Neural progenitor cell (in vitro differentiated cells): ENCODE data around the gene RNF144A. TPM values are rescaled to one million over a fixed set of nuclear protein-coding genes. Genes with fewer than 3 reads are reported as not detected.

Experiments used
- DNase-seq: peaks from one replicate; pipeline ENCODE4 v3.0.0-alpha.2; 2016; ENCODE audit warnings: low spot score
- H2AFZ ChIP-seq: fragments of 200-600 bp; sonication (generic); replicated peaks from 2 replicates; pipeline ENCODE4 v1.6.1; 2016; ENCODE audit warnings: antibody characterized with exemption
- H3F3A ChIP-seq: fragments of 200-600 bp; sonication (generic); 2 replicates; pipeline ENCODE4 v1.6.1; 2016; ENCODE audit warnings: antibody characterized with exemption, low read depth
- H3K27ac ChIP-seq: fragments of 200-600 bp; sonication (generic); 2 replicates; pipeline ENCODE4 v1.5.1; 2016; ENCODE audit warnings: mild to moderate bottlenecking
- H3K27me3 ChIP-seq: fragments of 200-600 bp; sonication (generic); 2 replicates; pipeline ENCODE4 v1.6.1; 2016; ENCODE audit warnings: mild to moderate bottlenecking, moderate library complexity
- H3K36me3 ChIP-seq: fragments of 200-600 bp; sonication (generic); 2 replicates; pipeline ENCODE4 v1.5.1; 2016
- H3K4me1 ChIP-seq: fragments of 200-600 bp; sonication (generic); 2 replicates; pipeline ENCODE4 v1.6.1; 2016; ENCODE audit warnings: mixed run types
- H3K4me2 ChIP-seq: fragments of 200-600 bp; sonication (generic); 2 replicates; pipeline ENCODE4 v1.6.1; 2016
- H3K4me3 ChIP-seq: fragments of 200-600 bp; sonication (generic); 2 replicates; pipeline ENCODE4 v1.5.1; 2016
- H3K79me2 ChIP-seq: fragments of 200-600 bp; sonication (generic); 2 replicates; pipeline ENCODE4 v1.6.1; 2016; ENCODE audit warnings: low read depth
- H3K9ac ChIP-seq: fragments of 200-600 bp; sonication (generic); 2 replicates; pipeline ENCODE4 v1.6.1; 2016
- H3K9me3 ChIP-seq: fragments of 200-600 bp; sonication (generic); 2 replicates; pipeline ENCODE4 v1.5.1; 2016; ENCODE audit warnings: low read depth
- H4K20me1 ChIP-seq: fragments of 200-600 bp; sonication (generic); 2 replicates; pipeline ENCODE4 v1.6.1; 2016; ENCODE audit warnings: low read depth
- H3K27ac Mint-ChIP-seq: 3 replicates; pipeline ENCODE4 v1.8.0; 2021; ENCODE audit warnings: mixed read lengths
- H3K27me3 Mint-ChIP-seq: 2 replicates; pipeline ENCODE4 v1.8.0; 2022; ENCODE audit warnings: low read depth, mild to moderate bottlenecking, inconsistent platforms, moderate library complexity, mixed read lengths; ENCODE audit not compliant: insufficient read depth
- H3K36me3 Mint-ChIP-seq: 3 replicates; pipeline ENCODE4 v1.8.0; 2021; ENCODE audit warnings: mixed read lengths
- H3K4me1 Mint-ChIP-seq: 3 replicates; pipeline ENCODE4 v1.8.0; 2021; ENCODE audit warnings: mixed read lengths
- H3K4me3 Mint-ChIP-seq: 3 replicates; pipeline ENCODE4 v1.8.0; 2021; ENCODE audit warnings: mild to moderate bottlenecking, moderate library complexity, mixed read lengths
- H3K9me3 Mint-ChIP-seq: 3 replicates; pipeline ENCODE4 v1.8.0; 2020; ENCODE audit warnings: mixed read lengths
- EZH2 ChIP-seq: fragments of 200-600 bp; sonication (generic); IDR thresholded peaks from 2 replicates; pipeline ENCODE4 v1.6.1; 2017; ENCODE audit warnings: antibody characterized with exemption, mild to moderate bottlenecking, moderate library complexity
- EZH2phosphoT487 ChIP-seq: fragments of 200-600 bp; sonication (generic); IDR thresholded peaks from 2 replicates; pipeline ENCODE4 v1.6.1; 2017; ENCODE audit warnings: antibody characterized with exemption
- total RNA-seq: library from RNA; depleted of rRNA; stranded (reverse); fragments of >200 nt; gene quantifications from 2 replicates; pipeline ENCODE4 v1.2.3, GENCODE V29; 2015; ENCODE audit warnings: low replicate concordance
- TF ChIP-seq, protein P1 (sequence below): fragments of 200-600 bp; sonication (generic); IDR thresholded peaks from 2 replicates; pipeline ENCODE4 v1.5.1; 2017; ENCODE audit warnings: antibody characterized with exemption, mild to moderate bottlenecking

RNF144A gene
- total RNA-seq, 1 donor from 2014 or later, result 32.0 TPM

DNA sequence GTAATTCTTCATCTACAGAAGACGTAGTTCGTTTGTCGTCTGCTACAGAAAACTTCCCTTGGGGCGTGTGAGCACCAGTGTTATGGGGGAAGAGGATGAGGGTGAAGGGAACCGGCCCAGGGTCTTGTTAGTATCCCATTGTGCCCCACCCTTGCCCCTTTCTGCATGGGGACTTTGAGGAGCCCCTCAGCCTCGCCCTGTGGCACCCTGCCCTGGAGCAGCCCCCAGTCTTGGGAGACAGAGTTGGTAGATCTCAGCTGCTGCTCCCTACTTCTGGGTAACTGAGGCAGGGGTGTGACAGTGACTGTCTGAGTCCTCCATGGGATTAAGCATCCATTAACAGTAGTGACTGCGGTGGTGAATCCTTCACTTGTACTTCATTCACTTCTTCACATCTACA lies 50.1 kb downstream of the RNF144A start:
- Mint-ChIP-seq H3K9me3 (peaks cover 6% of the 10 kb centered on the region), H3K27ac (no peak overlapping the region), H3K27me3 (peaks cover 7% of the 10 kb centered on the region), H3K4me1 (peaks cover 3% of the 10 kb centered on the region), H3K36me3 (peaks cover 59% of the 10 kb centered on the region), H3K4me3 (no peak overlapping the region)
- Histone ChIP-seq H3F3A (no peaks in the 10 kb centered on the region), H3K9ac (no peak overlapping the region), H3K4me2 (no peak overlapping the region), H3K27me3 (no peaks in the 10 kb centered on the region), H2AFZ (no peak overlapping the region), H3K36me3 (no peaks in the 10 kb centered on the region), H3K4me1 (no peaks in the 10 kb centered on the region), H4K20me1 (no peaks in the 10 kb centered on the region), H3K79me2 (no peaks in the 10 kb centered on the region), H3K4me3 (no peak overlapping the region), H3K27ac (no peak overlapping the region), H3K9me3 (no peaks in the 10 kb centered on the region)
- TF ChIP-seq, protein P1, sequence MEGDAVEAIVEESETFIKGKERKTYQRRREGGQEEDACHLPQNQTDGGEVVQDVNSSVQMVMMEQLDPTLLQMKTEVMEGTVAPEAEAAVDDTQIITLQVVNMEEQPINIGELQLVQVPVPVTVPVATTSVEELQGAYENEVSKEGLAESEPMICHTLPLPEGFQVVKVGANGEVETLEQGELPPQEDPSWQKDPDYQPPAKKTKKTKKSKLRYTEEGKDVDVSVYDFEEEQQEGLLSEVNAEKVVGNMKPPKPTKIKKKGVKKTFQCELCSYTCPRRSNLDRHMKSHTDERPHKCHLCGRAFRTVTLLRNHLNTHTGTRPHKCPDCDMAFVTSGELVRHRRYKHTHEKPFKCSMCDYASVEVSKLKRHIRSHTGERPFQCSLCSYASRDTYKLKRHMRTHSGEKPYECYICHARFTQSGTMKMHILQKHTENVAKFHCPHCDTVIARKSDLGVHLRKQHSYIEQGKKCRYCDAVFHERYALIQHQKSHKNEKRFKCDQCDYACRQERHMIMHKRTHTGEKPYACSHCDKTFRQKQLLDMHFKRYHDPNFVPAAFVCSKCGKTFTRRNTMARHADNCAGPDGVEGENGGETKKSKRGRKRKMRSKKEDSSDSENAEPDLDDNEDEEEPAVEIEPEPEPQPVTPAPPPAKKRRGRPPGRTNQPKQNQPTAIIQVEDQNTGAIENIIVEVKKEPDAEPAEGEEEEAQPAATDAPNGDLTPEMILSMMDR, result no peak
- no peak for TF ChIP-seq EZH2phosphoT487
- TF ChIP-seq EZH2, result no peak
- no peak for DNase-seq

DNA sequence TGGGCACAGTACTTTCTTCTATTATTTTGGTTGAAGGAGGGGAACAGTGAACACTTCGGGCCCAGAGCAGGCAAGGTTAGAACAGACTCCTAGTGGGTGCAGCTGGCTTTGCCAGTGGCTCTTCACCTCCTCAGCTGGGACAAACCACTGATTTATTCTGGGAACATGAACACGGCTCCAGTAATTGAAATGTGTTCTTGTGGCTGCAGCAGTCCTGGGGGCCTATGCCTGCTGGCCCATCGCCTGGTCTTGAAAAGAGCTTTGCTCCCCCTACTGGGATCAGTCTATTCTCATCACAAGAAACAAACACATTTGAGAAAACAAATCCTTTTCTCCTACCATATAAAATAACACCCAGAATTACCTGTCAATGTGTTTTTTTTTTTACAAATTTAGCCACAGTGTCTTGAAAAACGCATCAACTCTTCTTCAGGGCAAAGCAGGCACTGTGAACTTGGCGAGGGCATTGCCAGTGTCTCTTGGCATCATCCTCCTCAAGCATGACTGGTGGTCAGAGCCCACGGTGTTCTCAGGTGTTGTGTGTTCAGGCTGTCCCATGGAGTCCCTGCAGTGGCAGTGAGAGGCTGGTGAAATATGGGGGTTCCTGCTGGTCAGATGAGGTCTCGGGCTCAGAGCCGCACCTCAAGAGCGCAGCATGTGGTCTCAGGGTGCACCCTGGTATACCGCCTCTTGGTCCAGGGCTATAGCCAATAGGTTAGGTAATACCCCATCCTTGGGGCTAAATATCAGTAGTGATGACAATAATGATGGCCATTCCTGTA lies 51.3 kb downstream of the RNF144A start:
- Histone ChIP-seq H4K20me1 (no peaks in the 10 kb centered on the region), H3F3A (no peaks in the 10 kb centered on the region), H3K9ac (no peak overlapping the region), H3K4me2 (no peak overlapping the region), H3K27me3 (no peaks in the 10 kb centered on the region), H2AFZ (no peak overlapping the region), H3K4me3 (no peak overlapping the region), H3K36me3 (no peaks in the 10 kb centered on the region), H3K4me1 (no peaks in the 10 kb centered on the region), H3K27ac (no peak overlapping the region), H3K9me3 (no peaks in the 10 kb centered on the region), H3K79me2 (no peaks in the 10 kb centered on the region)
- no peak for TF ChIP-seq EZH2phosphoT487
- TF ChIP-seq, protein P1, result peak; percentile 30
- Mint-ChIP-seq H3K27ac (no peak overlapping the region), H3K4me1 (peaks cover 3% of the 10 kb centered on the region), H3K4me3 (no peak overlapping the region), H3K36me3 (peaks cover 53% of the 10 kb centered on the region), H3K27me3 (peaks cover 7% of the 10 kb centered on the region), H3K9me3 (peaks cover 8% of the 10 kb centered on the region)
- peak; percentile 38 for DNase-seq

DNA sequence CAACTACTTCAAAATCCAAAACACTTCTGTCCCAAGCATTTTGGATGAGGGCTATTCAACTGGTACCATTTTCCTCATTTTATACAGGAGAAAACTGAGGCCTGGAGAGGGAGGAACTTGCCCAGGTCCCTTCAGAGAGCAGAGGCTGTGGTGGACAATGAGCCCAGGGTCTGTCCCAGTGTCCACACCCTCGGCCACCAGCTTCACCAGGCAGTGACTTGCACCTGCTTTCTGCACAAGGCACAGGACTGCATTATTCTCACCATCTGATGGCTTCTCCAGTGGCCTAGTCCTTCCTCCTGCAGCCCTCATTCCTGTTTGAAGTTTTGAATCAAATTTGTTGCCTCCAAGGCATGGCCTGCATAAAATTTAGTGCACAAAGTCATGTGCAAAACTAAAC lies 53.3 kb downstream of the RNF144A start:
- Histone ChIP-seq H3K4me3 (no peak overlapping the region), H3K27me3 (no peaks in the 10 kb centered on the region), H3K79me2 (no peaks in the 10 kb centered on the region), H2AFZ (no peak overlapping the region), H3F3A (no peaks in the 10 kb centered on the region), H3K4me2 (no peak overlapping the region), H3K9me3 (no peaks in the 10 kb centered on the region), H4K20me1 (no peaks in the 10 kb centered on the region), H3K27ac (no peak overlapping the region), H3K36me3 (no peaks in the 10 kb centered on the region), H3K9ac (no peak overlapping the region), H3K4me1 (no peaks in the 10 kb centered on the region)
- H3K36me3 Mint-ChIP-seq, result peaks cover 53% of the 10 kb centered on the region
- peaks cover 7% of the 10 kb centered on the region for H3K27me3 Mint-ChIP-seq
- H3K9me3 Mint-ChIP-seq, result peaks cover 6% of the 10 kb centered on the region
- no peak overlapping the region for H3K4me3 Mint-ChIP-seq
- no peak for DNase-seq
- no peak overlapping the region for H3K27ac Mint-ChIP-seq
- H3K4me1 Mint-ChIP-seq, result peaks cover 3% of the 10 kb centered on the region
- no peak for TF ChIP-seq EZH2phosphoT487
- TF ChIP-seq EZH2, result no peak
- TF ChIP-seq, protein P1, result no peak
